ENCODE measurements around the gene ZDHHC7.

DNA sequence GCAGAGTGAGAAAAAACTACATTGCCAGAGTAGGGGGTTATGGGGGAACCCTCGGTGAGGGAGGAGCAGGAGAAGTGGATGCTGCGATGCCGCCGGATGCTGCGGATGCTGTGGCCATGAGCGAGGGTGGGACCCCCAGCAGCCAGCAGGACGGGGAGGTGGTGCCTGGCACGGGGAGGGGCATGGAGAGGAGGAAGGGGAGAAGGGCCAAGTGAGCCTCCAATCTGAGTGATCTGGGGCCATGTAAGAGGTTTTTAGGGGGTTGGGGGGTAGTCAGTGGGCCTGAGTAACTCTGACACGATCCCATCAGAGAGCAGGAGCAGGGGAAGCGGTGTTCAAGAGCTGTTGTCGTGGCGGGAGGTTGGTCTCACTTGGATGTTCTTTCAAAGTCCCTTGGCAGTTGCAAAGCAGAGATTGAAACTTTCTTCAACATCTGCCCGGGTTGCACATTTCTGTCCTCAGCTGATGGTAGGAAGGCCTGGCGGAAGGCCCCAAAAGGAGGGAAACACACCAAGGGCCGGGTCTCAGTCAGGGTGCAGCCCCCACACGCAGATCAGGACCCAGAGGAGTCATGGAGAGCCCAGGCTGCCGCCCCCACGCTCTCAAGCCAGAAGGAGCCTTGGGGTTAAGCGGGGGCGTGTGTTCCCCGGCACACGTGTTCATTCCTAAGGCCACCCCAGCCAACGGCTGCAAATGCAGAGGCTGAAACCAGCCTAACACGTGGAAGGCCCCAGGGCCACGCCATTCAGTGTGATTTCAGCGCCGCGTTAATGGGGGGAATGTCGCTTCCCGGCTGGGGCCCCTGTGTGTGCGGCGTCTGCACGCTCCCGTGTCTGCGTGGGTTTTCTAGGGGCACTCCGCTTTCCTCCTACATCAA, 81.7 kb downstream of the ZDHHC7 start:
- TF ChIP-seq CTCF (conservative IDR thresholded peaks at IDR 0.05 in 1 of 2, IDR thresholded peaks at IDR 0.05 in 1 of 2; ENCODE audit: extremely low read depth in 1 of 2, insufficient read depth in 1 of 2, low read depth in 1 of 2, low read length in 2 of 2) (no peak), EZH2 (IDR thresholded peaks at IDR 0.05; ENCODE audit: borderline replicate concordance, low read length) (no peak)
